Stimulated activated CD4-positive, alpha-beta T cell treated with anti-CD3 and anti-CD28 coated beads, Interleukin-15, amount 100 ng/mL, for 48 hours (primary cell): Measurements from ENCODE around the gene GRHL1.
A peak's percentile ranks its signal among the peaks of the same experiment; 100 is the strongest.
"Not testable (repeated sequence)": the region's sequence is repeated elsewhere in the genome, so short reads cannot be mapped to it uniquely, and the experiment has no call there.

Experiments
- DNase-seq, 2 donors: peaks; one replicate each; pipeline ENCODE4 v3.0.0-alpha.2; 2020; ENCODE audit warnings: low read depth in 2 of 2

GRHL1 gene, protein sequence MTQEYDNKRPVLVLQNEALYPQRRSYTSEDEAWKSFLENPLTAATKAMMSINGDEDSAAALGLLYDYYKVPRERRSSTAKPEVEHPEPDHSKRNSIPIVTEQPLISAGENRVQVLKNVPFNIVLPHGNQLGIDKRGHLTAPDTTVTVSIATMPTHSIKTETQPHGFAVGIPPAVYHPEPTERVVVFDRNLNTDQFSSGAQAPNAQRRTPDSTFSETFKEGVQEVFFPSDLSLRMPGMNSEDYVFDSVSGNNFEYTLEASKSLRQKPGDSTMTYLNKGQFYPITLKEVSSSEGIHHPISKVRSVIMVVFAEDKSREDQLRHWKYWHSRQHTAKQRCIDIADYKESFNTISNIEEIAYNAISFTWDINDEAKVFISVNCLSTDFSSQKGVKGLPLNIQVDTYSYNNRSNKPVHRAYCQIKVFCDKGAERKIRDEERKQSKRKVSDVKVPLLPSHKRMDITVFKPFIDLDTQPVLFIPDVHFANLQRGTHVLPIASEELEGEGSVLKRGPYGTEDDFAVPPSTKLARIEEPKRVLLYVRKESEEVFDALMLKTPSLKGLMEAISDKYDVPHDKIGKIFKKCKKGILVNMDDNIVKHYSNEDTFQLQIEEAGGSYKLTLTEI

DNA sequence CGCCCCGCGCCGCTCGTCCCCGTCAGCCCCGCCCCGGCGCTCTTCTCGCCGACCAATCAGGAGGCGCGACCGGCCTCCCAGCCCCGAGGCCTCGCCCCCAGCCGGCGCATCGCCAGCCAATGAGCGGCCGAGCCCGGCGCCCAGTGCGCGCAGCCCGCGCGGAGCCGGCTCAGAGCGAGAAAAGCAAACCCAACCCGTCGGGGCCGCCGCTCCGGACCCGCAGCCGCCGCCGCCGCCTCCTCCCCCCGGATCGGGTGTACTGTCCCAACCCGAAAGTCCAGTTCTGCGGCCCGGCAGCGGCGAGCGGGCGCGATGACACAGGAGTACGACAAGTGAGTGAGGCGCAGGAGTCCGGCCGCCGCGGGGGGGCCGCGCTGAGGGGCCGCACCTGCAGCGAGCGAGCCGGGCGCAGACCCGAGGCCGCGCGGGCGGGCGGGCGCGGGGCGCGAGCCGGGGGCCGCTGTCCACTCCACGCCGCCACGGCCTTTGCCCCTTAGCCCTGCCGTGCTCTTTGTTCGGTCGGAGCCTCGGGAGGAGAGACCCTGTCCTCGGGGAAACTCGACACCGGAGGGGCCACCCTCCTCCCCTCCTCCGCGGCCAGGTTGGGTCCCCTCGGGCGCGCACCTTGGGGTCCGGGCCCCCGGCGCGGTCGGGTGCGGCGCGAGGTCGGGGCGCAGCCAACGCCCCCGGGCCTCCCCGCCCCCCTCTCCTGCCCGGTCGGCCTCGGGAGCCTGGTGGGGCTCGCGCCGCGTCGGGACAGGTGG is at the start of gene GRHL1:
GRHL1 (plus strand) TSS at position 172 of the 764 bp plus-strand sequence; CDS start at position 313, 141 bp downstream.
- peak; percentile 75 to 88 for DNase-seq

DNA sequence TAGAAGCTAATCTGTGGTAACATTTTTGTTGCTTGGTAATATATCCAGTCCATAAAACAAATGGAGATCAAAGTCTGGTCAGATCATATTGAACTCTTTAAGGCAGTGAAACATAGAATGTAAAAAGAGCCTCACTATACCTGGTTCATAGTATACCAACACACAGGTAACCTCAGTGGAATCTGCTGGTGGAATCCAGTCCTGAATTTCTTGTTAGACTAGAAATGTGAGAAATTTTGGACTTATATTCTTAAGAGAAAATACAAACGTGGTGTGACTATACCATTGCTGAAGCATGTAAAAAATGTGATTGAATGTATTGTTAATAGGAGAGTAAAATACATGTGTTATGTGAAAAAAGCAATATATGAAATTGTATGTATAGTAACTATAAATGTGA is 46.1 kb upstream of the GRHL1 start:
- DNase-seq = no peak

DNA sequence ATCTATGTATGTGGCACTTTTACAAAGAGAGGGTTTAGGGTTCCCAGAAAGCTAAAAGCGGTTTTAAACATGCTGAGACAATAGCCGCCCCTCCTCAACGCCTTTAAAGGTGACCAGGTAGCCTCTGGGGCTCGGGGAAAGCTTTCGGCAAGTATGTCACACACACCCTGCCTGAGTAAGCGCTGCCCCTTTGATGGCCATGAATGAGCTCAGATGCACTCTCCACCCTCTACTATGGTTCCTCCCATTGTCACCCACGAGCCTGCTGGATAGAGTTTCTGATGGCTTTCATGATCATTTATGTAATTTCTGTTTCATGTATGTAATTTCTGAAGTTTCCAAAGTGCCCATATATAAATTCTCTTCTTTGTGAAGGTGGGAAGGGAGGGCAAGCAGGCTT is 44.1 kb upstream of the GRHL1 start:
- no peak for DNase-seq

DNA sequence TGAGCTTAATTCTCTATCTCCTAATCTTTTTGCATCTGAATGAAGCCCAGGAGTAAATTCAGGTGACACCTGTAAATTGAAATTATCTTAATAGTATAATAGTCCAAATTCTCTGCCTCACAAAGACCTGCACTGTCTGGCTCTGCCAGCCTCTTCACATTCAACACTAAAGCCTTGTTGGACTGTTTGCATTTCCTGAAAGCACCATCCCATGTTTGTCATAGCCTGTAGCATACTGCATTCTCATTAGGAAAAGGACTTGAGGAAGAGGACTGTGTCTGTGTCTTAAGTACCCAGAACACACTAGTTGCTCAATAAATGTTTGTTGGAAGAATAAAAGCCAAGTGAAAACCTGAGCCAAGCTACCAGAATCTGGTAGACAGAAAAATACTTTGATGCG is 42.9 kb upstream of the GRHL1 start:
- no peak for DNase-seq

DNA sequence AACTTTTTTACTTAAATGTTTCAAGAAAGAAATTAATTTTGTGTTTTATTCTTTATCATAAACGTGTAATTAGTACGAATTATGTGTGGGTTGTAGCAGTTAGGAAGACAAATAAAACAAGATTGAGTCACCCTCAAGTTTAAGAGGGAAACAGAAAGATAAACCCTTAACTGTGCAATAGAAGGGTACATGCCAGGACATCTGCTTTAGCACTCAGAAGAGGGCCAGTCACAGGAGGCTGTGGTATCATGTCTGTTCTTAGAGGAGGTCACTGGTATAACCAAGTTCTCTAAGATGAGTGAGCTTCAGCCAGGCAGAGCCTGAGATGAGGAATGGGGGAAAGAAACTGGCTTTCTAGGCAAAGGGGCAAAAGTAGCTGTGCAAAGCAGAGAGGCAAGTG is 42.4 kb upstream of the GRHL1 start:
- DNase-seq = no peak

DNA sequence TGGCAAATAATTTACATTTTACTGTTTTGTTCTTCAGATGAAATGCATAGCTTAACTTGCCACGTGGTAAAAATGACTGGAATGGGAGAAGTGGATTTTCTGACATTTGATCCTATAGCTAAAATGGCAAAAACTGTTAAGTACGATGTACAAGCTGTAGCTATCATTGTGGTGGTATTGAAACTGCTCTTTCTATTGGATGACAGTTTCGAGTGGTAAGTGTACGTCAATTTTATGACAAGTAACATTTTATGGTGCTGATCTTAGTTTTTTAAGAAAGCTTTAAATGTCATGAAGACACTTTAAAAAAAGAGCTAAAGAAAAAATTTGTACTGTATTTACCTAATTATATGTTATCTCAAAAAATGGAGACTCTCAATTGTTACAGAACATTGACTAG is 40.8 kb upstream of the GRHL1 start:
- no peak for DNase-seq

DNA sequence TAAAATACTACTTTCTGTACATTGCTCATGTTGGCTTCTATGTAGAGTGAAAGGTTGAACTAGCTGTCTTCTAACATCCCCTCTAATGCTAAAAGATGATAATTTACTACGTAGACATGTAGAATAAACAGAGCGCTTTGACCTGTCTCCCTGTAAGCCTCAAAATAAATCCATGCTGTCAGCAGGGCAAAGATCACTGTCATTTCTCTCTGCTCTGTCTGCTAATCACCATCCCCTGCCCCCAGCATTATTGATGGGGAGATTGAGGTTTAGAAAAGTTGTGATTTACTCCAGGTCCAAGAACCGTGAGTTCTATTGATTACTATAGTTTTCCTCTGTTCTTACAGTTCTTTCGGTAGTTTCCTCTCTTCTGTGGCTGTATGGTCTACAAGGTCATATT is 39.0 kb upstream of the GRHL1 start:
- no peak for DNase-seq

DNA sequence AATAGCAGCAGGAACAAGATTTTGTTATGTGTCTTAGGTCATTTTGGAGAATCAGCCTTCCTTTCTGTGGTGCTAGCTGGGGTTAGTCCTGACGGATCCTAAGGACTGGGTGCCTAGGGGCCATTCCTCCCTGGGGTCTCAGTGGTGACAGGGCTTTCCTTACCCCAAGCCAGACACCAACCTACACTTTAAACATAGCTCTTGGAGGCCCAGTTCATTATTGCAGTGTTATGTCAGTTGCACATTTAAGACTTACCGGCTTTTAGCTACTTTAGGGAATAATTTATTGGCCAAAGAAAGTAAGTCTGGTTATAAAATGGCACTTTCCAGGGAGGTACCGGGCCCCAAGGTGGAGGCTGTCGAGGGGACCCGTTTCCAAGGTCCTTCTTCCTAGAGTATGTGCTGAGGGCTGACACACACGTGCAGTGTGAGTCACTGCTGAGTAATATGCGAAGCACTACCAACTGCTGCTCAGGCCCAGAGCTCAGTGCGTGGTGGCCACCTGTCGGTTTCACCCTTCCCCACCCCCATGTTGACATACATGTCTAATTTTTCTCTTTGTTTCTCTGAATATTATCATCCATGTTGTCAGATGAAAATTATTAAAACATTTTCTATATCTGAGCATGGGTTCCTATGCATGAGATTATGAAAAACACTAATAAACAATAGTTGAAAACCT is 37.0 kb upstream of the GRHL1 start:
- peak; percentile 51 to 58 for DNase-seq

DNA sequence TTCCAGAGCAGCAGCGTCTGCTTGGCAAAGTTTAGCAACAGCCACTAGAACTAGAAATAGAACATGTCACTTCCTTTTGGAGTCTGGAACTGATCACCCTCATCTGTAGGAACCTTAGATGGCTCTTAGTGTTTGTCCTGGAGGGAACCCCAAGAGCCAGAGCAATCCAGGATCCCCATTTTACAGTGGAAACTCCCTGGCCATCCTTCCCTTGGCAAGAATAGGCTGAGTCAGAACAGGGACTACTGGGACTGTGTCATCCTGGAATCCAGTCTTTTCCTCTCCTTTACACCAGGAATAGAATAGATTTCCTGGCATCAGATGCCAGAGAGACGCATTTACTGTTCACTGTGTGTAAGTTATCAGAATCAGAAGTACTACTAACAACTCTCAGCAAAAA is 33.2 kb upstream of the GRHL1 start:
- DNase-seq = no peak

DNA sequence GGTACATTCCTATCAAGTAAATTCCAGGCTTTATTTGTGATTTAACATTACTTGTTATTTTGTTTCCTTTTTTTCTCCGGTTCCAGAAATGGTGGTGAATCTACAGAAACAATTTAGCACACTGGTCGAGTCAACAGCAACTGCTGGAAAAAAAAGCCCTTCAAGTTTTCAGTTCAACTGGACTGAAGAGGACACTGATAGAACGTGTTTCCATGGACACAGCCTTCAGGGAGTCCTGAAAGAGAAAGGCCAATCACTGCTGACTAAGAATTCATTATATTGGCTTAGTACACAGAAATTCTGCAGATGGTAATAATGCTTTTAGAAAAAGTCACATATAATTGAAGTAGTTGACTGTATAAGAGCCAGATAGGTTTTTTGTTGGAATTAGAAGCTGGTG is 32.0 kb upstream of the GRHL1 start:
- DNase-seq = no peak

DNA sequence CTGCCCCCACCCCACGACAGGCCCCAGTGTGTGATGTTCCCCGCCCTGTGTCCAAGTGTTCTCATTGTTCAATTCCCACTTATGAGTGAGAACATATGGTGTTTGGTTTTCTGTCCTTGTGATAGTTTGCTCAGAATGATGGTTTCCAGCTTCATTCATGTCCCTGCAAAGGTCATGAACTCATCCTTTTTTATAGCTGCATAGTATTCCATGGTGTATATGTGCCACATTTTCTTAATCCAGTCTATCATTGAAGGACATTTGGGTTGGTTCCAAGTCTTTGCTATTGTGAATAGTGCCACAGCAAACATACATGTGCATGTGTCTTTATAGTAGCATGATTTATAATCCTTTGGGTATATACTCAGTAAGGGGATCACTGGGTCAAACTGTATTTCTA is 24.5 kb upstream of the GRHL1 start:
- DNase-seq = not testable (repeated sequence)

DNA sequence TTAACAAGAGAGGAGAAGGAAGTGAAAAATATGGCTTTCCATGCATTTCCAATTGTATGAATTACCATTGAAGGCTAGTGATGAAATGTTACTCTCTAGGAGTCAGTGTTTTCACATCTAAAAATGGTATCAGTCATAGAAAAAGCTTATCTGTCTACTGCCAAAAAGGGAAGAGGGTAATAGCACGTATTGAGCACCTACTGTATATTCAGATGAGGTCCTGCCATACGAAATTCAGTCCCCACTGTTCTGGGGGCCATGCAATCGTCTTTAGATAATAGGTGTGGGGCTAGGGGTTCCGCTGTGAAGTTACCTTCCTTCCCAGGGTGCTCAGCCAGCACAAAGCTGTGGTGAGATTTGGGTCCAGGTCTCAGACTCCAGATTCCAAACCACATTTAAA is 14.2 kb upstream of the GRHL1 start:
- DNase-seq = no peak

DNA sequence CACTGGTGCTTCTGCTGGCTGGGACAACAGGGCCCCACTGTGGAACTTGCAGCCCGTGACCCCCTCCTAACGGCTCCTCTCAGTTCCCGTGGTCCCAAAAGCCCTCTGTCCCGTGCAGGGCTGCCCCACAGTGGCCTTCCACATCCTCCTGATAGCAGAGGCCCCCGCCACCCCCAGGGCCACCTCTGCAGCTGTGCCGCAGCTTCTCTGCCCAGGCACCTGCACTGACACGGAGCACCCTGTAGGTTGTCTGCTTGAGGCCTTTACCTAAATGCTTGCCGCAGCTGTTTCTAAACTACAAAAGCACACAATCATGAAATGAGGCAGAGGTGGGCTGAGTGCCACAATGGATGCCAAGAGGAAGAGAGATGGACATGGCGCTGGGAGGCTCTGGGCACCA is 13.5 kb upstream of the GRHL1 start:
- no peak for DNase-seq

DNA sequence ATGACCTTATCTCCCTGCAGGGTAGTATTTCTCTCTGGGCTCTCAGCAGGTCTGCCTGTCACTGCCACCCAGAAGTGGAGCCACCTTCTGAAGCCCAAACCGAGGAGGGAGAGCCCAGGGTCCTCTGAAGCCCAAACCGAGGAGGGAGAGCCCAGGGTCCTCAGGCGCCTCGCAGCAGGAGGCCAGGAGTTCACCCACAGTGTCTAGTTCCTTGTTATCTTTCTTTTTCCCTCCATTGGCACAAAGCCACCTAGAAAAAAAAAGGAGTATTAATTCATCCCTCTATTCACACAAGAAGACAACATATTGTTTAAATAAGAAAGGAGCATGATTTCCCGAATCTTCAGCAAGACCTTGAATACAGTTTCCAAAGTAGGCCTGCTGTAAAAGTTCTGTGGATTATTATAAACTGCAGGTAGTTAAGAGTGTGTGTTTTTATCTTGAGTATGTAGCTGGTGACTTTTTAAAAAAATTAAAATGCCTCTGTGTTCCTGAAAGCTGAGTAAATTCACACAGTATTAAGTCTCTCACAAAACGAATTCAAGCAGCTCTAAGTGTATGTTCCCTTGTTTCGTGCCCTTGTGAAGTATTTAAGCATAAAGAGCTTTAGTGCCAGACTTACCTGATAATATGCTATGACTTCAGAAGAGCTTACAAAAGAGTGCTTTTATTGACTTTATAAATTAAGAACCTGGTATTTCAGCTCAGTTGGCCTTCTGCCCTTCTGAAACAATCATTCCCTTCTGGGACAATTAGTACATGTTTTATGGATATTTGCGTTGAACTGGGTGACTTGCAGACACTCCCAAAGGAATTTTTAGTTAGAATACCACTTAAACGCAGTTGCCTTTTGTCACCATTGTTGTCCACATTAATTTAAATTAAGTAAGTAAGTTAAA is 11.7 kb upstream of the GRHL1 start:
- DNase-seq = no peak

DNA sequence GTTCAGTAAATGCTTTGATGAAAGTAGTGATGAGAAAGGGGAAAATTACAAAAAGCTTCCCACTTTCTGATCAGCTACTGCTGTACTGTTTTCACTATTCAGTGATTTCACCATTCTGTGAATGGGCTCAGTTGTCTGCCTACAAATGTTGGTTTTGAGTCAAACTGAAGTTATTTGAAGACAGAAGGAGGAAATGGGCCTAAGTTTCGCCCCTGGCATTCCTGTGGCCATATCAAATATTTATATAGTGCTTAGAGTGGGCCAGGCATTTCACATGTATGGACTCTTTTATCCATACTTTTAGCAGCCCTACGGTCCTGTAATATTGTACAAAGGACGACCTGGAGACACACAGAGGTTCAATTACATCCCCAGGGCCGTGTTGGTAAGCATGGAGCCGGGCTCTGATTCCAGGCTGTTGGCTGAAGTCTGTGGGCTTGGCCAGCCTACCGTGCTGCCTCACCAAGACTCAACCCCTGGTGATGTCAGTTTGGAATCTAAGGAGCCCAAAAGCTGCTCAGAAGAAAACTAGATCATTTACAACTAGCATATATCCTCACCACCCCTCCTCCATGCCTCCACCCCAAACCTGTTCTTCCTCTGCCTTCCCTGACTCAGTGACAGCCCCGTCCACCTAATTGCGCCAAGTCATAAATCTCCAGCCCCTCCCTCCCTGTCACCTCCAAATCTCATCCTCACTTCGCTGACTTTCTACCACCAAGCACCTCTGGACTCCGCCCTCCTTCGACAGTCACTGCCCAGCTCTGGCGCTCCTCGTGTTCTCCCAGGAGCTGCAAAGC is 10.1 kb upstream of the GRHL1 start:
- DNase-seq = no peak

DNA sequence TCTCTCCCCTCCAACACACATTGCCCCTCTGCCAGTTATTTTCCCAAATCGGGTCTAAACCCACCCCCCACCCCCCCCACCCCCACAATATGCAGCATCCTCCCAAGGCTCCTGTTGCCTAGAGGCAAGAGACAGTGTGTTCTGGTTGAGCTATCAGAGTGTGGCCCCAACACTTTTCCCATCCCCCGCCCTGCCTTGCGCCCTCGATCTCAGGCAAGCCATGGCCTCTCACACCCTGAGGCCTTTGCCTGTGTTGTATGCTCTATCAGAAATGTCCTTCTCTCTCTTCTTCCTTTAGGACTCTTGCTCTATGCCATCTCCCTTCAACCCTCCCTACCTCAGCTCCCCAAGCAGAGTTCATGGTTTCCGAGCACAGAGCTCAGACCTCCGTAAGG is 9.5 kb upstream of the GRHL1 start:
- no peak for DNase-seq

DNA sequence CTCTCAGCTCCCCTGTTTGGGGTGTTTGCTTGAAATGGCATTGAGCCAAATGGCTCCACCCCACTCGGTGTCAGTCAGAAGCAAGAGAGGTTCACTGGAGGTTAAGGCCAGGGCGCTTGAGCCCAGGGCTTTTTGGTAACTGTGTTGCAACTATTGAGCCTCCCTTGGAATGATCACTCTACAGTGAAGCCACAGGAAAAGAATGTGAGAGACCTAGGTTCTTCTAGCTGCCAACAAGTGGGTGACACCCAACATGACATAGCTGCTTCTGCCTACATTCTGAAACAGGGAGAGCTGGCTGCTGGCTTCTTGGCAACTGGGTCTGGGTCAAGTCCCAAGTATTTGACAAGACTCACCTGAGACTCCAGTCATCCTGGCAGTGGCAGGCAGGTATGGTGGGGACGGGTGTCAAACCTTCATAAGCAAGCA is 7.1 kb upstream of the GRHL1 start:
- DNase-seq = no peak

DNA sequence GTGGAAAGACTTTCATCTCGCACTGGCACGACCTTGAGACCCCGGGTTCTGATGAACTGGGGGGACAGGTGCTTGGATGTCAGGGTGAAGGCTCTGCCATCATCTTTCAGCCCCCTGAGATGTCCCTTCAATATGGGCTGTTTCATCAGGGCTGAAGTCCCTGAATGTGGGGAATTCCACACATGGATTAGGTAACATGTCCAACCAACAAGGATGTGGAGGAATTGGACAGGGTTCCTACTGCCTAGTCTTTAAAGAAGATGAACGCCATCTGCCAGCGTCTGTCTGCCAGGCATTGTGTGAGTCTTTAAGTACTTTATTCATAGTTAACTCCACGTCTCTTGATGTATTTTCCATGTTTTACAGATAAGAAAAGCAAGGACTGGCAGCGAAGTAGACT is 5.9 kb upstream of the GRHL1 start:
- DNase-seq = no peak

DNA sequence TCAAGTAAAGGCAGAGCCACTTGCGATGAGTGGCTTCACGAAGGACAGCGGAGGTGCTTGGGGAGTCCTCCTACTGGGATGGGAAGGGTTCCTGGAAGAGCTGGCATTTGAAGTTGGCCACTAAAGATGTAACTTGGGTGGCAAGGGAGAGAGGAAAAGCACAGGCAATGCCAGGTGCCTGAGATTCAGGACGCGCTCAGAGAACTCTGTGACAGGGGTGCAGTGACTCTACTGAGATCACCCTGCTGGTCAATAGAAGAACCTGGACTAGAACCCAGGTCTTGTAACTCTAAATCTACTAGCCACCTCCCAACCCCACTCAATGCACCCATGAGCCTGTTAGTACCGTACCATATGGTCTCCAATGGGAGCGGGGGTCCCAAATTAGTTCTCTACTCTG is 5.4 kb upstream of the GRHL1 start:
- no peak for DNase-seq

DNA sequence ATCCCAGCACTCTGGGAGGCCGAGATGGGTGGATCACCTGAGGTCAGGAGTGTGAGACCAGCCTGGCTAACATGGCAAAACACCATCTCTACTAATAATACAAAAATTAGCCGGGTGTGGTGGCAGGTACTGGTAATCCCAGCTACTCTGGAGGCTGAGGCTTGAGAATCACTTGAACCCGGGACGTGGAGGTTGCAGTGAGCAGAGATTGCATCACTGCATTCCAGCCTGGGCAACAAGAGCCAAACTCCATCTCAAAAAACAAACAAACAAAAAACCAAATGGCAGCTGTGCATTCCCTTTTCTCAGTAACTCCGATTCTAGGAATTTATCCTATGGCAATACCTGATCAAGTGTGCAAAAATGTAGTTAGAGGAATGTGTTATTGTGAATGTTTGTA is 4.7 kb upstream of the GRHL1 start:
- no peak for DNase-seq
